GM18951 (cell line): ENCODE data around the gene NMRAL1.
A peak's percentile ranks its signal among the peaks of the same experiment; 100 is the strongest.

Experiments used
- POLR2A ChIP-seq: IDR thresholded peaks from 4 replicates; pipeline ENCODE4 v1.6.1; 2011; ENCODE audit warnings: mild to moderate bottlenecking; ENCODE audit not compliant: insufficient read length, insufficient read depth; ENCODE audit errors: extremely low read depth
- in situ Hi-C: fragments of 300-500 bp; cut with MboI; formaldehyde crosslinking; loops from one replicate; pipeline ENCODE4 v1.12.0; 2022; ENCODE audit warnings: low sequenced_read_pairs, mixed read lengths, inconsistent platforms; ENCODE audit not compliant: unreplicated experiment

The NMRAL1 gene

DNA sequence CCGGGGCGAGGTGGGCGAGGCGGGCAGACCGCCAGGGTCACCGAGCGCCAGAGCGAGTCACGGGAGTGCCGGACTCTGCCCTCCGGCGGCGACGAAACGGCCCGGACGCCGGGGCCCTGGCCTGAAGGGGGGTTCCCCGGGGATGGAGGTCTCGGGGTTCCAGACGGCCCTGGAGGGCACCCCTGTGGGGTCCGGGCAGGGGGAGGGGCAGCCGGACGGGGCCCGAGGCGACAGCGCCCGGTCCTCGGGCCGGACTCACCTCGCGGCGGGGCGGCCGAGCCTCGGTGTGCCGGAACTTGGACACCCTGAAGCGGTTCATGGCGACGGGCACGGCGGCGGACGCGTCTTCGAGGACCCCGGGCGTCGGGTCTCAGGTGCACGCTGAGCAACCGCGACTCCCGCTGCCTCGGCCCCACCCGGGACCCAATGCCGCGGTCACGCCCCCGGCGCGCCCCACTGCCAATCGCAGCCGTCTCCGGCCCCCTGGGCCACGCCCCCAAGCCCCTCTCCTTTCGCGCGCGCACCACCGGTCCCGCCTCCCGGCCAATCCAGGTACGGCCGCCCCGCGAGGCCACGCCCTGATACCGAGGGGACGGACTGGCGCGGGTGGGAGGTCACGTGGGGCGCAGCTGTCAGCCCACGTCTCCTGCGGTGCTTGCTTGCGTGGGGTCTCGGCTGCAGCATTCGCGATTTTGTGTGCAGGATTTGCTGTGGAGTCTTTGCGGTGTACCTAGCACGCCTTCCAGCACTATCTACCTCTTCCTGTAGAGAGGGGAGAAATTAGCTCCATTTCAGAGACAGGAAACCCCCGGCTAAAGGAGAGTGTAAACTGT, 58.0 kb downstream of the NMRAL1 start, which contains the start of gene CORO7:
TSS of gene CORO7 (minus strand) at position 397 of the 833 bp plus-strand sequence. CDS start at position 319, 78 bp downstream.
- in situ Hi-C loops = no loop called here

DNA sequence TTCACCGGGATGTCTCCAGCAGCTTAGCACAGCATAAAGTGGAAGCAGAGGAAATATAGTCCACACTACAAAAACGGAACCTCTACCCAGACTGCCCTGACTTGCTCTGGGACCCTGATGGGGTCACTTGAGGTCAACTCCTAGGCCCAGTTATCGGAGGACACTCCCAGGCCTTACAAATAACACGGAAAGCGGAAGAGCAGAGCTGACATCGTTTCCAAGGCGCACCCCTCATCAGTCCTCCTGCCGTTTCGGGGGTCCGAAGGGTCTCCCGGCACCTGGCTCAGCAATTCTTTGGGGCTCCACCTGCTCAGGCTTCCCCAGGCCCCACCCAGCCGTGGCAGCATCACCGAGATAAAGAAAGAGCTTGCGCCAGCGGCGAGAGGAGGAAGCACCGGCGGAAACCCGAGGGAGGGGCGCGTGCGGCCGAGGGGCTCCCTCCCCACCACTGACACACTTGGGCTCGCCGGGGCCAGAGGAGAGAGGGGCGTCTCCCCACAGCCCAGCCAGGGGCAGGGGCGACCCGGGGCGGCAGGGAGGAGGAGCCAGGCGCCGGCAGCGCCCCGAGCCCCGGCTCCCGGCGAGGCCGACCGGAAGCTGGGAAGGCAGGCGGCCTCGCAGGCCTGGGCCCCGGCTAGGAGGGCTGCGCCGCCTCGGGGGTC, 58.8 kb downstream of the NMRAL1 start:
- TF ChIP-seq POLR2A = no peak
- in situ Hi-C loops = no loop called here

More for the DNA sequence above, 58.0 kb downstream of the NMRAL1 start, which contains the start of gene CORO7:
- peak; percentile 73 for TF ChIP-seq POLR2A

DNA sequence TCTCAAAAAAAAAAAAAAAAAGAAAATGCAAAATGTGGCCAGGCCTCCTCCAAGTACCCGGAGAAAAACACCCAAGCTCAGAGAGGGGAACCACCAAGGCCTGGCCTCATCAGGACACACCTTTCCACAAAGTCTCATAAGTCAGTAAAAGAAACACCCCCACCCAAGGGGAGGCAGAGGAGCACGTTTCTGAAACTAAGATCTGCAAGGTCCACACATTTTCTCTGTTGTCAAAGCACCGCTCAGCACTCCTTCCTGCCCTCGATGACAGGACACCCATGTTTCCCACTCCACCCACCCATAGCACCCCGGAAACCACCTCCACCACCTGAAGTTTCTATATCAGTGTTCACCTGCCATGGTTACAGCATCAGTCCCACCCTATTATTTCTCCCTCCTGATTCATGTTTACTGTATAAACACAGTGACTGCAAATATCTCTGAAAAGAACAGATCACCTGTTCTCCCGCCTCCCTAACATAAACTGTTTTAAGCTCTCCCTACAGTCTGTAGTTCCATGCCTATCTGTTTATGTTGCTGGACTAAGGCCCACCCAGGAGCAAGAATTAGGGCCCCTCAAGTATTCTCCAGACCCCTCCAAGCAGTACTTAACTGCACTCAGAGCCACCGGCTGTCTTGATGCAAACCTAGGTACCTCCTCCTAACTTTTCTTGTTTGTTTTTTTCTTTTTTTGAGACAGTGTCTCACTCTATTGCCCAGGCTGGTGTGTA, 60.1 kb downstream of the NMRAL1 start:
- no peak for TF ChIP-seq POLR2A
- in situ Hi-C loops = no loop called here

DNA sequence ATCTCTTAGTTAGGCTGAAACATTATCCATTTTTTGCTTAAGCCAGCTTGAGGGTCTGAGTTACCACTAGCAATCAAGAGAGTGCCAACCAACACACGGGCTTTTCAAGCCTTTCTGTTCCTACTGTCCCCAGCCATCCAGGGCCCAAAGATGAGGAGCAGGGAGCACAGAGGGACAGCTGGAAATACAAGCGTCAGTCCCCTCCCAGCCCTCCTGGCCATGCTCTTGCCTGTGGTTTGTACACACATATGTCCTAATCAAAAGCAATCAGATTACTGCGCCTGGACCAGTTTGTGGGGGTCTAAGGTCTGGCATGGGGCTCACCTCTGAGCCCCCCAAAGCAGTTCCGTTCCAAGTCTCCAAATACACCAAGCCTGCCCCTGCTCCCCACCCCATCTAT, 61.6 kb downstream of the NMRAL1 start:
- TF ChIP-seq POLR2A = no peak
- in situ Hi-C loops = no loop called here

DNA sequence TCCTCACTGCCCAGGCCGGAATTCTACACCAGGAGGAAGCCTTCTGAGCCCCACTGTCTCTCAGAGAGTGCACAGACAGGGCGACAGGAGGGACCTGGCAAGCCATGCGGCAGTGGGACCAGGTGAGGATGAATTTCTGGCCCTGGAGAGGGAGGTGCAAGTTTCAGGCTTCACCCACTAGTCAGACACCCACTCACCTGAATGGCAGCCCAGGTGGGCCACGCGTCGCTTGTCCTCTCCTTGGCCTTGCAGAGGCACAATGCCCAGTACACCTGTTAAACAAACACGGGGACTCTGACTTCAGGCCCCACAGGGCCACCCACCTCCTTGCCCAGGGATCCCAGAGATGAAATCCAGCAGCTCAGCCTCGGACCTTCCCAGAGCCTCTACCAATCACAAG, 62.3 kb downstream of the NMRAL1 start:
- in situ Hi-C loops = no loop called here
- no peak for TF ChIP-seq POLR2A
